Fibroblast of lung (primary cell): ENCODE measurements around the gene DDAH2. TPM values are rescaled to one million over a fixed set of nuclear protein-coding genes. Genes with fewer than 3 reads are reported as not detected.

ENCODE experiments used
- DNase-seq, 2 donors: peaks; one replicate each; pipeline versions ENCODE4 v3.0.0 to v3.0.0-alpha.2; 2010; ENCODE audit warnings: low read depth in 2 of 2
- H2AFZ ChIP-seq: 2 replicates; pipeline ENCODE4 v1.5.1; 2012; ENCODE audit warnings: low read length, control low read depth, inconsistent platforms
- H3K27ac ChIP-seq: 2 replicates; pipeline ENCODE4 v1.5.1; 2011; ENCODE audit warnings: low read length, control low read depth; ENCODE audit not compliant: insufficient read depth
- H3K27me3 ChIP-seq: 2 replicates; pipeline ENCODE4 v1.5.1; 2011; ENCODE audit warnings: mild to moderate bottlenecking, low read length; ENCODE audit not compliant: control insufficient read depth, insufficient read depth
- H3K36me3 ChIP-seq: 2 replicates; pipeline ENCODE4 v1.5.1; 2011; ENCODE audit warnings: low read length; ENCODE audit not compliant: control insufficient read depth, insufficient read depth
- H3K4me1 ChIP-seq: 2 replicates; pipeline ENCODE4 v1.5.1; 2011; ENCODE audit warnings: low read length; ENCODE audit not compliant: control insufficient read depth, insufficient read depth; ENCODE audit errors: extremely low read depth
- H3K4me2 ChIP-seq: 2 replicates; pipeline ENCODE4 v1.5.1; 2011; ENCODE audit warnings: low read length, control low read depth; ENCODE audit not compliant: insufficient read depth; ENCODE audit errors: extremely low read depth
- H3K4me3 ChIP-seq, 4 experiments: fragments of 200-600 bp in 1 of 4; sonication (generic) in 1 of 4; replicated peaks in 1 of 4; 2 replicates each; pipeline ENCODE4 v1.5.1; 2011 to 2016; ENCODE audit warnings: low read length in 4 of 4, low read depth in 3 of 4, mild to moderate bottlenecking in 3 of 4, control low read depth in 2 of 4, inconsistent platforms in 1 of 4, mixed read lengths in 1 of 4; ENCODE audit not compliant: insufficient read depth in 1 of 4; ENCODE audit errors: control extremely low read depth in 1 of 4
- H3K79me2 ChIP-seq: 2 replicates; pipeline ENCODE4 v1.5.1; 2012; ENCODE audit warnings: mild to moderate bottlenecking, low read length, inconsistent platforms; ENCODE audit not compliant: control insufficient read depth, insufficient read depth
- H3K9ac ChIP-seq: 2 replicates; pipeline ENCODE4 v1.5.1; 2011; ENCODE audit warnings: mild to moderate bottlenecking, low read length, control low read depth; ENCODE audit not compliant: insufficient read depth
- H3K9me3 ChIP-seq: 2 replicates; pipeline ENCODE4 v1.5.1; 2012; ENCODE audit warnings: low read depth, low read length; ENCODE audit not compliant: control insufficient read depth, insufficient read depth
- H4K20me1 ChIP-seq: 2 replicates; pipeline ENCODE4 v1.5.1; 2011; ENCODE audit warnings: low read length; ENCODE audit not compliant: control insufficient read depth, insufficient read depth; ENCODE audit errors: extremely low read depth
- CTCF ChIP-seq, 2 donors: IDR thresholded peaks in 1 of 2; conservative IDR thresholded peaks in 1 of 2; 1 replicate in 1 of 2; 2 replicates in 1 of 2; pipeline ENCODE4 v1.5.1; 2011 to 2012; ENCODE audit warnings: low read length in 2 of 2, control low read depth in 1 of 2, inconsistent platforms in 1 of 2, low read depth in 1 of 2, mild to moderate bottlenecking in 1 of 2
- EZH2 ChIP-seq: IDR thresholded peaks from 2 replicates; pipeline ENCODE4 v1.5.1; 2012; ENCODE audit warnings: low read length, control low read depth, mild to moderate bottlenecking; ENCODE audit errors: missing control alignments
- polyA plus RNA-seq, 2 donors: library from polyadenylated mRNA; depleted of rRNA in 1 of 2; stranded (reverse) in 1 of 2; unstranded in 1 of 2; fragments of >200 nt; gene quantifications; 2 replicates each; pipeline ENCODE4 v1.2.1, GENCODE V29; 2011 to 2012; ENCODE audit warnings: missing spikeins in 1 of 2
- total RNA-seq: library from RNA; depleted of rRNA; stranded (reverse); fragments of >200 nt; gene quantifications from 2 replicates; pipeline ENCODE4 v1.2.1, GENCODE V29; 2014

The DDAH2 gene
- total and polyA plus RNA-seq, 2 donors (not counting 1 experiment from before 2014, with no cell fraction given), result 42.5 to 119 TPM

- Histone ChIP-seq H3K4me3 (no peak within 1 kb of the TSS), H3K4me1 (no peaks in the 10 kb centered on the region), H3K27me3 (no peaks in the 10 kb centered on the region), H2AFZ (no peak within 1 kb of the TSS), H3K79me2 (no peaks in the 10 kb centered on the region), H4K20me1 (no peaks in the 10 kb centered on the region), H3K36me3 (peaks cover 9% of the 10 kb centered on the region), H3K27ac (no peak within 1 kb of the TSS), H3K4me2 (no peak within 1 kb of the TSS), H3K9ac (no peak within 1 kb of the TSS), H3K9me3 (no peaks in the 10 kb centered on the region)
- DNase-seq, result no peak
- no peak for TF ChIP-seq EZH2
- TF ChIP-seq CTCF (conservative IDR thresholded peaks at IDR 0.05 in 1 of 2, IDR thresholded peaks at IDR 0.05 in 1 of 2; ENCODE audit: low read depth in 1 of 2, low read length in 2 of 2), result no peak
Measured at GRCh38 chr6:31723245-31723979, 5.7 kb downstream of the DDAH2 start, which contains the start of gene MPIG6B. TSS of gene MPIG6B (plus strand) at chr6:31723373. CDS start at chr6:31723384, 11 bp downstream.

- TF ChIP-seq EZH2 (no peak), CTCF (conservative IDR thresholded peaks at IDR 0.05 in 1 of 2, IDR thresholded peaks at IDR 0.05 in 1 of 2; ENCODE audit: low read depth in 1 of 2, low read length in 2 of 2) (no peak)
Measured at GRCh38 chr6:31722173-31722572, 6.9 kb downstream of the DDAH2 start.

GRCh38 chr6:31721351-31722020, 7.6 kb downstream of the DDAH2 start, which contains the start of gene LY6G6C:
TSS of gene LY6G6C (minus strand) at chr6:31721746. CDS start at chr6:31721679, 67 bp downstream.
- H3K79me2 ChIP-seq, result no peaks in the 10 kb centered on the region
- TF ChIP-seq CTCF (conservative IDR thresholded peaks at IDR 0.05 in 1 of 2, IDR thresholded peaks at IDR 0.05 in 1 of 2; ENCODE audit: low read depth in 1 of 2, low read length in 2 of 2), result no peak
- no peak for TF ChIP-seq EZH2
- no peak for DNase-seq
- no peak within 1 kb of the TSS for H3K4me2 ChIP-seq
- H4K20me1 ChIP-seq, result no peaks in the 10 kb centered on the region
- H3K4me1 ChIP-seq, result no peaks in the 10 kb centered on the region
- H3K27me3 ChIP-seq, result peaks cover 3% of the 10 kb centered on the region
- no peaks in the 10 kb centered on the region for H3K36me3 ChIP-seq
- H3K4me3 ChIP-seq, result no peak within 1 kb of the TSS
- H3K27ac ChIP-seq, result no peak within 1 kb of the TSS
- no peaks in the 10 kb centered on the region for H3K9me3 ChIP-seq
- no peak within 1 kb of the TSS for H3K9ac ChIP-seq
- no peak within 1 kb of the TSS for H2AFZ ChIP-seq

More at GRCh38 chr6:31722173-31722572, 6.9 kb downstream of the DDAH2 start:
- Histone ChIP-seq H3K36me3 (peaks cover 6% of the 10 kb centered on the region), H4K20me1 (no peaks in the 10 kb centered on the region), H3K4me2 (no peak overlapping the region), H3K27ac (no peak overlapping the region), H2AFZ (no peak overlapping the region), H3K9ac (no peak overlapping the region), H3K79me2 (no peaks in the 10 kb centered on the region), H3K4me1 (no peaks in the 10 kb centered on the region), H3K9me3 (no peaks in the 10 kb centered on the region), H3K4me3 (no peak overlapping the region), H3K27me3 (peaks cover 3% of the 10 kb centered on the region)
- no peak for DNase-seq
